ENCODE measurements around the gene ANAPC13.

ANAPC13 gene

GRCh38 chr3:134486577-134487041, 824 bp upstream of the ANAPC13 start:
- H3K9me3 ChIP-seq (ENCODE audit: insufficient read depth, low read depth, low read length): no peaks in the 10 kb centered on the region
- H4K20me1 ChIP-seq (ENCODE audit: insufficient read depth, low read length, poor library complexity, severe bottlenecking): peaks cover 19% of the 10 kb centered on the region
- H3K4me3 ChIP-seq (ENCODE audit: low read length, poor library complexity, severe bottlenecking): peak overlapping the region; percentile 90
- H3K27me3 ChIP-seq (ENCODE audit: insufficient read depth, low read length, poor library complexity, severe bottlenecking): peaks cover 5% of the 10 kb centered on the region
- peaks cover 9% of the 10 kb centered on the region for H3K36me3 ChIP-seq (ENCODE audit: insufficient read depth, low read length)
- peak overlapping the region; percentile 96 for H3K4me2 ChIP-seq (ENCODE audit: low read depth, low read length, poor library complexity, severe bottlenecking)
- no peaks in the 10 kb centered on the region for H3F3A ChIP-seq (ENCODE audit: low read depth)
- peak overlapping the region; percentile 72 for H2AFZ ChIP-seq (ENCODE audit: low read length)
- TF ChIP-seq CTCF (conservative IDR thresholded peaks at IDR 0.05; ENCODE audit: low read length) (no peak), EZH2phosphoT487 (IDR thresholded peaks at IDR 0.05; ENCODE audit: borderline replicate concordance) (no peak)
- peaks cover 43% of the 10 kb centered on the region for H3K4me1 ChIP-seq (ENCODE audit: insufficient read depth, low read length, poor library complexity, severe bottlenecking)
- peak overlapping the region; percentile 98 for H3K9ac ChIP-seq (ENCODE audit: low read depth, low read length, poor library complexity, severe bottlenecking)
- no peaks in the 10 kb centered on the region for H3K9me2 ChIP-seq (replicated peaks; ENCODE audit: low read depth, low read length)
- peaks cover 87% of the 10 kb centered on the region for H3K79me2 ChIP-seq (ENCODE audit: insufficient read depth, low read length)

- Histone ChIP-seq H3K9me2 (replicated peaks; ENCODE audit: low read depth, low read length) (no peaks in the 10 kb centered on the region), H3K36me3 (ENCODE audit: insufficient read depth, low read length) (peaks cover 23% of the 10 kb centered on the region), H3K4me2 (ENCODE audit: low read depth, low read length, poor library complexity, severe bottlenecking) (peak overlapping the region; percentile 97), H3K79me2 (ENCODE audit: insufficient read depth, low read length) (peaks cover 72% of the 10 kb centered on the region), H3F3A (ENCODE audit: low read depth) (no peaks in the 10 kb centered on the region), H3K4me3 (ENCODE audit: low read length, poor library complexity, severe bottlenecking) (peak overlapping the region; percentile 90), H2AFZ (ENCODE audit: low read length) (peak overlapping the region; percentile 93), H3K27me3 (ENCODE audit: insufficient read depth, low read length, poor library complexity, severe bottlenecking) (peaks cover 5% of the 10 kb centered on the region), H4K20me1 (ENCODE audit: insufficient read depth, low read length, poor library complexity, severe bottlenecking) (peaks cover 11% of the 10 kb centered on the region), H3K9me3 (ENCODE audit: insufficient read depth, low read depth, low read length) (no peaks in the 10 kb centered on the region), H3K9ac (ENCODE audit: low read depth, low read length, poor library complexity, severe bottlenecking) (peak overlapping the region; percentile 98), H3K4me1 (ENCODE audit: insufficient read depth, low read length, poor library complexity, severe bottlenecking) (peaks cover 36% of the 10 kb centered on the region)
- TF ChIP-seq EZH2phosphoT487 (IDR thresholded peaks at IDR 0.05; ENCODE audit: borderline replicate concordance) (no peak), CTCF (conservative IDR thresholded peaks at IDR 0.05; ENCODE audit: low read length) (no peak)
Observed at GRCh38 chr3:134485075-134485717, 589 bp downstream of the ANAPC13 start.

GRCh38 chr3:134483195-134483900, 2.4 kb downstream of the ANAPC13 start:
- Histone ChIP-seq H3K9me2 (replicated peaks; ENCODE audit: low read depth, low read length) (no peaks in the 10 kb centered on the region), H3F3A (ENCODE audit: low read depth) (no peaks in the 10 kb centered on the region), H3K9me3 (ENCODE audit: insufficient read depth, low read depth, low read length) (no peaks in the 10 kb centered on the region), H3K4me2 (ENCODE audit: low read depth, low read length, poor library complexity, severe bottlenecking) (peak overlapping the region; percentile 97), H3K79me2 (ENCODE audit: insufficient read depth, low read length) (peaks cover 55% of the 10 kb centered on the region), H3K36me3 (ENCODE audit: insufficient read depth, low read length) (peaks cover 33% of the 10 kb centered on the region), H2AFZ (ENCODE audit: low read length) (no peak overlapping the region), H3K4me1 (ENCODE audit: insufficient read depth, low read length, poor library complexity, severe bottlenecking) (peaks cover 34% of the 10 kb centered on the region), H3K9ac (ENCODE audit: low read depth, low read length, poor library complexity, severe bottlenecking) (peak overlapping the region; percentile 98), H3K27me3 (ENCODE audit: insufficient read depth, low read length, poor library complexity, severe bottlenecking) (peaks cover 5% of the 10 kb centered on the region), H4K20me1 (ENCODE audit: insufficient read depth, low read length, poor library complexity, severe bottlenecking) (peaks cover 11% of the 10 kb centered on the region), H3K4me3 (ENCODE audit: low read length, poor library complexity, severe bottlenecking) (peak overlapping the region; percentile 90)
- TF ChIP-seq CTCF (conservative IDR thresholded peaks at IDR 0.05; ENCODE audit: low read length) (no peak), EZH2phosphoT487 (IDR thresholded peaks at IDR 0.05; ENCODE audit: borderline replicate concordance) (no peak)
